ENCODE measurements around the gene USPL1.
A peak's percentile ranks its signal among the peaks of the same experiment; 100 is the strongest.
"Not testable (repeated sequence)": the region's sequence is repeated elsewhere in the genome, so short reads cannot be mapped to it uniquely, and the experiment has no call there.

USPL1 gene

GRCh38 chr13:30617315-30618185, at the start of gene USPL1:
Gene USPL1 (plus strand): TSS chr13:30617920. CDS start chr13:30621141, 3,221 bp downstream.
- DNase-seq (ENCODE audit: low read depth, low spot score): peak; percentile 92

GRCh38 chr13:30569901-30570576, 47.7 kb upstream of the USPL1 start:
- no peak for DNase-seq (ENCODE audit: low read depth, low spot score)

GRCh38 chr13:30570691-30571090, 47.0 kb upstream of the USPL1 start:
- no peak for DNase-seq (ENCODE audit: low read depth, low spot score)

- DNase-seq (ENCODE audit: low read depth, low spot score): no peak
These were observed 44.9 kb upstream of the USPL1 start for GRCh38 chr13:30572859-30573275.

- no peak for DNase-seq (ENCODE audit: low read depth, low spot score)
These were observed 41.2 kb upstream of the USPL1 start for GRCh38 chr13:30576528-30576927.

GRCh38 chr13:30577401-30577852, 40.3 kb upstream of the USPL1 start:
- no peak for DNase-seq (ENCODE audit: low read depth, low spot score)

- no peak for DNase-seq (ENCODE audit: low read depth, low spot score)
These were observed 36.7 kb upstream of the USPL1 start for GRCh38 chr13:30580852-30581502.

- no peak for DNase-seq (ENCODE audit: low read depth, low spot score)
These were observed 36.1 kb upstream of the USPL1 start for GRCh38 chr13:30581582-30581981.

GRCh38 chr13:30584051-30584731, 33.5 kb upstream of the USPL1 start:
- no peak for DNase-seq (ENCODE audit: low read depth, low spot score)

GRCh38 chr13:30585748-30586262, 31.9 kb upstream of the USPL1 start:
- no peak for DNase-seq (ENCODE audit: low read depth, low spot score)

- DNase-seq (ENCODE audit: low read depth, low spot score): no peak
These were observed 30.5 kb upstream of the USPL1 start for GRCh38 chr13:30587231-30587630.

GRCh38 chr13:30587739-30588138, 30.0 kb upstream of the USPL1 start:
- no peak for DNase-seq (ENCODE audit: low read depth, low spot score)

GRCh38 chr13:30593001-30593400, 24.7 kb upstream of the USPL1 start:
- no peak for DNase-seq (ENCODE audit: low read depth, low spot score)

- no peak for DNase-seq (ENCODE audit: low read depth, low spot score)
These were observed 17.2 kb upstream of the USPL1 start for GRCh38 chr13:30600496-30600895.

- DNase-seq (ENCODE audit: low read depth, low spot score): no peak
These were observed 15.9 kb upstream of the USPL1 start for GRCh38 chr13:30601836-30602235.

- DNase-seq (ENCODE audit: low read depth, low spot score): no peak
These were observed 12.7 kb upstream of the USPL1 start for GRCh38 chr13:30605052-30605451.

GRCh38 chr13:30607186-30607585, 10.5 kb upstream of the USPL1 start:
- not testable (repeated sequence) for DNase-seq (ENCODE audit: low read depth, low spot score)

- no peak for DNase-seq (ENCODE audit: low read depth, low spot score)
These were observed 9.8 kb upstream of the USPL1 start for GRCh38 chr13:30607908-30608307.

- DNase-seq (ENCODE audit: low read depth, low spot score): no peak
These were observed 9.4 kb upstream of the USPL1 start for GRCh38 chr13:30608364-30608763.

GRCh38 chr13:30610311-30610710, 7.4 kb upstream of the USPL1 start:
- no peak for DNase-seq (ENCODE audit: low read depth, low spot score)

- no peak for DNase-seq (ENCODE audit: low read depth, low spot score)
These were observed 2.2 kb upstream of the USPL1 start for GRCh38 chr13:30615481-30615865.

All from activated naive CD8-positive, alpha-beta T cell treated with anti-CD3 and anti-CD28 coated beads, Interleukin-2, amount 50 U/mL, for 16 hours (primary cell).